GM23338 (cell line): ENCODE data around the gene SHKBP1. TPM values are rescaled to one million over a fixed set of nuclear protein-coding genes. Genes with fewer than 3 reads are reported as not detected.

ENCODE experiments used
- ATAC-seq: fragments of 200-7000 bp; cut with Tn5 transposase; 3 replicates; pipeline ENCODE4 v1.9.1; 2020
- DNase-seq: peaks from one replicate; pipeline ENCODE4 v3.0.0-alpha.2; 2015; ENCODE audit warnings: low spot score
- H2AFZ ChIP-seq: fragments of 200-600 bp; sonication (generic); 2 replicates; pipeline ENCODE4 v1.8.0; 2016; ENCODE audit warnings: antibody characterized with exemption, mild to moderate bottlenecking, moderate library complexity
- H3F3A ChIP-seq: fragments of 200-600 bp; sonication (generic); replicated peaks from 2 replicates; pipeline ENCODE4 v1.8.0; 2017; ENCODE audit warnings: antibody characterized with exemption, mixed run types, low read depth
- H3K27ac ChIP-seq: fragments of 200-600 bp; sonication (generic); 2 replicates; pipeline ENCODE4 v1.6.1; 2016; ENCODE audit warnings: low read depth
- H3K27me3 ChIP-seq: fragments of 200-600 bp; sonication (generic); 2 replicates; pipeline ENCODE4 v1.8.0; 2016; ENCODE audit warnings: mild to moderate bottlenecking, mixed run types, moderate library complexity; ENCODE audit not compliant: insufficient read depth
- H3K36me3 ChIP-seq: fragments of 200-600 bp; sonication (generic); 2 replicates; pipeline ENCODE4 v1.8.0; 2016; ENCODE audit warnings: mild to moderate bottlenecking; ENCODE audit not compliant: insufficient read depth
- H3K4me1 ChIP-seq: fragments of 200-600 bp; sonication (generic); 2 replicates; pipeline ENCODE4 v1.8.0; 2016; ENCODE audit warnings: mild to moderate bottlenecking, moderate library complexity; ENCODE audit not compliant: insufficient read depth
- H3K4me2 ChIP-seq: fragments of 200-600 bp; sonication (generic); 2 replicates; pipeline ENCODE4 v1.7.1; 2017; ENCODE audit warnings: mixed run types
- H3K4me3 ChIP-seq: fragments of 200-600 bp; sonication (generic); 2 replicates; pipeline ENCODE4 v1.6.1; 2016; ENCODE audit warnings: mixed run types
- H3K79me2 ChIP-seq: fragments of 200-600 bp; sonication (generic); replicated peaks from 2 replicates; pipeline ENCODE4 v1.8.0; 2017; ENCODE audit warnings: mild to moderate bottlenecking; ENCODE audit not compliant: insufficient read depth
- H3K9me2 ChIP-seq: fragments of 200-600 bp; sonication (generic); 2 replicates; pipeline ENCODE4 v1.8.0; 2017; ENCODE audit not compliant: insufficient read depth
- H4K20me1 ChIP-seq: fragments of 200-600 bp; sonication (generic); replicated peaks from 2 replicates; pipeline ENCODE4 v1.8.0; 2017; ENCODE audit warnings: mild to moderate bottlenecking; ENCODE audit not compliant: insufficient read depth
- H3K27ac Mint-ChIP-seq: 2 replicates; pipeline ENCODE4 v1.8.0; 2020; ENCODE audit warnings: inconsistent platforms, mild to moderate bottlenecking, moderate library complexity, mixed read lengths
- H3K27me3 Mint-ChIP-seq: 3 replicates; pipeline ENCODE4 v1.8.0; 2022; ENCODE audit warnings: low read depth, mild to moderate bottlenecking, moderate library complexity, mixed read lengths, inconsistent platforms; ENCODE audit not compliant: insufficient read depth, poor library complexity
- H3K36me3 Mint-ChIP-seq: 3 replicates; pipeline ENCODE4 v1.8.0; 2021; ENCODE audit warnings: low read depth, mild to moderate bottlenecking, inconsistent platforms, moderate library complexity, mixed read lengths
- H3K4me1 Mint-ChIP-seq: 3 replicates; pipeline ENCODE4 v1.8.0; 2020; ENCODE audit warnings: mild to moderate bottlenecking, inconsistent platforms, mixed read lengths
- H3K4me3 Mint-ChIP-seq: 3 replicates; pipeline ENCODE4 v1.8.0; 2021; ENCODE audit warnings: moderate library complexity, mild to moderate bottlenecking, inconsistent platforms, mixed read lengths
- H3K9me3 Mint-ChIP-seq: 3 replicates; pipeline ENCODE4 v1.8.0; 2020; ENCODE audit warnings: moderate library complexity, mild to moderate bottlenecking, inconsistent platforms, mixed read lengths
- CTCF ChIP-seq, 2 experiments: fragments of 200-600 bp in 1 of 2; sonication (generic) in 1 of 2; conservative IDR thresholded peaks; 2 replicates each; pipeline versions ENCODE4 v1.5.1 to v1.6.1; 2016 to 2017; ENCODE audit warnings: antibody characterized with exemption in 2 of 2, low read depth in 2 of 2, mild to moderate bottlenecking in 2 of 2, moderate library complexity in 1 of 2
- EZH2 ChIP-seq: fragments of 200-600 bp; sonication (generic); IDR thresholded peaks from one replicate; pipeline ENCODE4 v1.8.0; 2017; ENCODE audit warnings: antibody characterized with exemption, mild to moderate bottlenecking, low read depth; ENCODE audit not compliant: unreplicated experiment
- JUNB ChIP-seq: IDR thresholded peaks from one replicate; pipeline ENCODE4 v1.6.1; 2016; ENCODE audit warnings: antibody characterized with exemption; ENCODE audit not compliant: unreplicated experiment
- ZNF331 ChIP-seq: fragments of 250-450 bp; sonication (Bioruptor Pico); IDR thresholded peaks from 2 replicates; pipeline ENCODE4 v1.5.0; 2020; ENCODE audit warnings: low read depth, mild to moderate bottlenecking, moderate library complexity
- polyA plus RNA-seq: library from polyadenylated mRNA; unstranded; fragments of >200 nt; fragmentation: Nextera tagmentation; extraction: Ambion mirVana; gene quantifications from 2 replicates; pipeline ENCODE4 v1.2.1, GENCODE V29; 2016
- total RNA-seq: library from RNA; depleted of rRNA; stranded (reverse); fragments of >200 nt; shearing (Covaris generic); gene quantifications from 2 replicates; pipeline ENCODE4 v1.2.3, GENCODE V29; 2014
- TF ChIP-seq, protein P1 (sequence below): IDR thresholded peaks from one replicate; pipeline ENCODE4 v1.6.1; 2018; ENCODE audit warnings: antibody characterized with exemption; ENCODE audit not compliant: unreplicated experiment
- TF ChIP-seq, protein P2 (sequence below): IDR thresholded peaks from 2 replicates; pipeline ENCODE4 v1.6.1; 2016; ENCODE audit warnings: antibody characterized with exemption

SHKBP1 gene
- total and polyA plus RNA-seq, 2 experiments from 2014 or later: 63.2 to 69.8 TPM

GRCh38 chr19:40588110-40588854 lies 11.6 kb downstream of the SHKBP1 start:
- no peaks in the 10 kb centered on the region; the same call in 2 of the 3 replicates for H3K4me1 Mint-ChIP-seq
- no peaks in the 10 kb centered on the region for H3K79me2 ChIP-seq
- no peak overlapping the region for H3K4me2 ChIP-seq
- peaks cover 4% of the 10 kb centered on the region for H3K27me3 Mint-ChIP-seq
- TF ChIP-seq JUNB (no peak), CTCF (conservative IDR thresholded peaks at IDR 0.05; ENCODE audit: low read depth in 2 of 2) (peak in 1 of 2 experiments; percentile 26; a peak in 1 of 4 replicates)
- H4K20me1 ChIP-seq: peaks cover 4% of the 10 kb centered on the region; the same call in 1 of the 2 replicates
- no peak overlapping the region for H3K27ac Mint-ChIP-seq
- H2AFZ ChIP-seq: no peak overlapping the region
- ATAC-seq (no peak), DNase-seq (no peak)
- no peak overlapping the region for H3K27ac ChIP-seq
- no peaks in the 10 kb centered on the region for H3K9me3 Mint-ChIP-seq
- no peaks in the 10 kb centered on the region; the same call in 1 of the 2 replicates for H3K4me1 ChIP-seq
- H3K36me3 Mint-ChIP-seq: peaks cover 21% of the 10 kb centered on the region
- no peaks in the 10 kb centered on the region for H3K36me3 ChIP-seq
- H3K27me3 ChIP-seq: no peaks in the 10 kb centered on the region
- H3K4me3 ChIP-seq: no peak overlapping the region
- H3K4me3 Mint-ChIP-seq: no peak overlapping the region
- H3F3A ChIP-seq: 0 out of 2 replicates have a peak, but pooled peaks cover 4% of the 10 kb centered on the region
- no peaks in the 10 kb centered on the region for H3K9me2 ChIP-seq

- no peak overlapping the region for H3K4me3 Mint-ChIP-seq
- Histone ChIP-seq H3K79me2 (no peaks in the 10 kb centered on the region), H3K4me1 (peaks cover 5% of the 10 kb centered on the region), H3K36me3 (no peaks in the 10 kb centered on the region), H3F3A (0 out of 2 replicates have a peak, but pooled peaks cover 4% of the 10 kb centered on the region), H3K4me3 (no peak overlapping the region), H4K20me1 (peaks cover 4% of the 10 kb centered on the region; the same call in 1 of the 2 replicates), H3K27ac (no peak overlapping the region), H3K9me2 (no peaks in the 10 kb centered on the region), H3K27me3 (no peaks in the 10 kb centered on the region), H3K4me2 (no peak overlapping the region), H2AFZ (no peak overlapping the region)
- no peak for TF ChIP-seq EZH2
- no peak for TF ChIP-seq JUNB
- TF ChIP-seq CTCF (conservative IDR thresholded peaks at IDR 0.05; ENCODE audit: low read depth in 2 of 2): no peak
- TF ChIP-seq ZNF331 (CRISPR knock-in tag): no peak
- TF ChIP-seq, protein P1, sequence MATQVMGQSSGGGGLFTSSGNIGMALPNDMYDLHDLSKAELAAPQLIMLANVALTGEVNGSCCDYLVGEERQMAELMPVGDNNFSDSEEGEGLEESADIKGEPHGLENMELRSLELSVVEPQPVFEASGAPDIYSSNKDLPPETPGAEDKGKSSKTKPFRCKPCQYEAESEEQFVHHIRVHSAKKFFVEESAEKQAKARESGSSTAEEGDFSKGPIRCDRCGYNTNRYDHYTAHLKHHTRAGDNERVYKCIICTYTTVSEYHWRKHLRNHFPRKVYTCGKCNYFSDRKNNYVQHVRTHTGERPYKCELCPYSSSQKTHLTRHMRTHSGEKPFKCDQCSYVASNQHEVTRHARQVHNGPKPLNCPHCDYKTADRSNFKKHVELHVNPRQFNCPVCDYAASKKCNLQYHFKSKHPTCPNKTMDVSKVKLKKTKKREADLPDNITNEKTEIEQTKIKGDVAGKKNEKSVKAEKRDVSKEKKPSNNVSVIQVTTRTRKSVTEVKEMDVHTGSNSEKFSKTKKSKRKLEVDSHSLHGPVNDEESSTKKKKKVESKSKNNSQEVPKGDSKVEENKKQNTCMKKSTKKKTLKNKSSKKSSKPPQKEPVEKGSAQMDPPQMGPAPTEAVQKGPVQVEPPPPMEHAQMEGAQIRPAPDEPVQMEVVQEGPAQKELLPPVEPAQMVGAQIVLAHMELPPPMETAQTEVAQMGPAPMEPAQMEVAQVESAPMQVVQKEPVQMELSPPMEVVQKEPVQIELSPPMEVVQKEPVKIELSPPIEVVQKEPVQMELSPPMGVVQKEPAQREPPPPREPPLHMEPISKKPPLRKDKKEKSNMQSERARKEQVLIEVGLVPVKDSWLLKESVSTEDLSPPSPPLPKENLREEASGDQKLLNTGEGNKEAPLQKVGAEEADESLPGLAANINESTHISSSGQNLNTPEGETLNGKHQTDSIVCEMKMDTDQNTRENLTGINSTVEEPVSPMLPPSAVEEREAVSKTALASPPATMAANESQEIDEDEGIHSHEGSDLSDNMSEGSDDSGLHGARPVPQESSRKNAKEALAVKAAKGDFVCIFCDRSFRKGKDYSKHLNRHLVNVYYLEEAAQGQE: no peak
- TF ChIP-seq, protein P2, sequence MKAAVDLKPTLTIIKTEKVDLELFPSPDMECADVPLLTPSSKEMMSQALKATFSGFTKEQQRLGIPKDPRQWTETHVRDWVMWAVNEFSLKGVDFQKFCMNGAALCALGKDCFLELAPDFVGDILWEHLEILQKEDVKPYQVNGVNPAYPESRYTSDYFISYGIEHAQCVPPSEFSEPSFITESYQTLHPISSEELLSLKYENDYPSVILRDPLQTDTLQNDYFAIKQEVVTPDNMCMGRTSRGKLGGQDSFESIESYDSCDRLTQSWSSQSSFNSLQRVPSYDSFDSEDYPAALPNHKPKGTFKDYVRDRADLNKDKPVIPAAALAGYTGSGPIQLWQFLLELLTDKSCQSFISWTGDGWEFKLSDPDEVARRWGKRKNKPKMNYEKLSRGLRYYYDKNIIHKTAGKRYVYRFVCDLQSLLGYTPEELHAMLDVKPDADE: no peak
- peaks cover 1% of the 10 kb centered on the region for H3K4me1 Mint-ChIP-seq
- peaks cover 18% of the 10 kb centered on the region for H3K36me3 Mint-ChIP-seq
- peaks cover 4% of the 10 kb centered on the region for H3K27me3 Mint-ChIP-seq
- H3K27ac Mint-ChIP-seq: no peak overlapping the region
- H3K9me3 Mint-ChIP-seq: no peaks in the 10 kb centered on the region
- DNase-seq (no peak), ATAC-seq (no peak)
Observed at GRCh38 chr19:40588926-40589569, 12.4 kb downstream of the SHKBP1 start.
